ENCODE results near the gene FAM76A.
A peak's percentile ranks its signal among the peaks of the same experiment; 100 is the strongest.

Gene FAM76A

DNA sequence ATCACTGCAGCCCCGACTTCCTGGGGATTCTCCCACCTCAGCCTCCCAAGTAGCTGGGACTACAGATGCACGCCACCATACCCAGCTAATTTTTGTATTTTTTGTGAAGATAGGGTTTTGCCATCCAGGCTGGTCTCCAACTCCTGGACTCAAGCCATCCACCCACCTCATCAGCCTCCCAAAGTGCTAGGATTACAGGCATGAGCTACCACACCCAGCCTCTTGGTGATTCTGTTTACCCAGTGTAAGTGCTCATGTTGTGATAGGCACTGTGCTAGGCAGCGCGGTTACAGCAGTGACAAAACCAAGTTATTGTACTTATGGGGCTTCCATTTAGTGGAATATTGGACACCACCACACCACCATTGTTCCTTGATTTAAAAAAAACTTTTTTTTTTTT is 37.6 kb downstream of the FAM76A start:
- WGBS (ENCODE audit: insufficient coverage), result no CpG with 5 or more reads among the region's 4 CpGs

DNA sequence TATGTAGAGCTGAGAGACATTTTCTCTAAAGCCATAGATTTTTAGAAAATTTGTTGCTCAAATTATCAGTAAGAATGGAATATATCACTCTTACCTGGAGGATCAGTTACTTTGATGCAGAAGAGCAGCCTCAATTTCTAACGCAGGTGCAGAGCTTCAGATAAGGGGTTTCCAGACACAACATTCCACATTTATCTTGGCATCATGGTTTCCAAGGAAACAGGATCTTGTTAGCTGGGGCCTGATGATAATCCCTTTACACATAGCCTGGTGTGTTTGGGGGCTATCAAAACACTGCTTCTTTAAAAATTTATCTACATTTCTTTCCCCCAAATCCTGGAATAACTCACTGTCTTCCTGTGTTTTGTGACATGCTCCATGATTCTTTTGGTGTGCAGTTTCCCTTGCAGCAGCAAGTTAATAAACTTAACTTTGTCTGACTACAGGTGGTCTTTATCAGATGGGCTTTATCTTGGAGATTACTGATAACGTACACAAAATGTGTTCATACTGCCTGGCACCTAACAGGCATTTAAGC is 44.6 kb downstream of the FAM76A start:
- Histone ChIP-seq H3K9me3 (ENCODE audit: control extremely low read depth in 1 of 5, control insufficient read depth in 4 of 5, insufficient read depth in 2 of 5, low read depth in 1 of 5, low read length in 4 of 5) (no peaks in the 10 kb centered on the region), H3K36me3 (ENCODE audit: control insufficient read depth in 4 of 4, insufficient read depth in 4 of 4, low read length in 3 of 4) (peaks cover 0 to under 1% (median 0%) of the 10 kb centered on the region in 4 experiments), H3K27ac (ENCODE audit: insufficient read depth in 1 of 2, low read depth in 1 of 2, low read length in 2 of 2, poor library complexity in 1 of 2, severe bottlenecking in 2 of 2) (no peak overlapping the region), H3K4me1 (ENCODE audit: control extremely low read depth in 1 of 4, control insufficient read depth in 4 of 4, insufficient read depth in 4 of 4, low read length in 3 of 4) (peaks cover 12 to 26% (median 20%) of the 10 kb centered on the region in 4 experiments), H3K27me3 (replicated peaks in 2 of 5; ENCODE audit: control insufficient read depth in 4 of 5, insufficient read depth in 5 of 5, low read length in 4 of 5) (peaks cover 0 to 2% (median 0%) of the 10 kb centered on the region in 5 experiments), H3K4me3 (ENCODE audit: control insufficient read depth in 1 of 7, extremely low read depth in 1 of 7, insufficient read depth in 4 of 7, low read depth in 2 of 7, low read length in 6 of 7) (no peak overlapping the region)
- 100% methylated on average over 1 of the region's 2 CpGs for WGBS (ENCODE audit: insufficient coverage)
- ChIA-PET CTCF (interaction anchor here (0.8 to 1.2 kb wide), 4 partner anchors 10 to 861 kb away, joined by 3 to 4 read pairs (median 3); no protein-coding TSS in a partner anchor), POLR2A (no interaction called here)
- DNase-seq, result no peak

More for the DNA sequence above, 37.6 kb downstream of the FAM76A start:
- Histone ChIP-seq H3K36me3 (ENCODE audit: control insufficient read depth in 4 of 4, insufficient read depth in 4 of 4, low read length in 3 of 4) (peaks cover 2 to 14% (median 9%) of the 10 kb centered on the region in 4 experiments), H3K9me3 (ENCODE audit: control extremely low read depth in 1 of 5, control insufficient read depth in 4 of 5, insufficient read depth in 2 of 5, low read depth in 1 of 5, low read length in 4 of 5) (no peaks in the 10 kb centered on the region), H3K4me1 (ENCODE audit: control extremely low read depth in 1 of 4, control insufficient read depth in 4 of 4, insufficient read depth in 4 of 4, low read length in 3 of 4) (peaks cover 0 to 2% (median 0%) of the 10 kb centered on the region in 4 experiments), H3K27ac (ENCODE audit: insufficient read depth in 1 of 2, low read depth in 1 of 2, low read length in 2 of 2, poor library complexity in 1 of 2, severe bottlenecking in 2 of 2) (no peak overlapping the region), H3K27me3 (replicated peaks in 2 of 5; ENCODE audit: control insufficient read depth in 4 of 5, insufficient read depth in 5 of 5, low read length in 4 of 5) (no peaks in the 10 kb centered on the region), H3K4me3 (ENCODE audit: control insufficient read depth in 1 of 7, extremely low read depth in 1 of 7, insufficient read depth in 4 of 7, low read depth in 2 of 7, low read length in 6 of 7) (no peak overlapping the region)
- ChIA-PET CTCF (interaction anchor here (1.0 to 1.5 kb wide), 2 partner anchors 9 to 44 kb away, joined by 3 to 4 read pairs; no protein-coding TSS in a partner anchor), POLR2A (no interaction called here)
- no peak for DNase-seq

DNA sequence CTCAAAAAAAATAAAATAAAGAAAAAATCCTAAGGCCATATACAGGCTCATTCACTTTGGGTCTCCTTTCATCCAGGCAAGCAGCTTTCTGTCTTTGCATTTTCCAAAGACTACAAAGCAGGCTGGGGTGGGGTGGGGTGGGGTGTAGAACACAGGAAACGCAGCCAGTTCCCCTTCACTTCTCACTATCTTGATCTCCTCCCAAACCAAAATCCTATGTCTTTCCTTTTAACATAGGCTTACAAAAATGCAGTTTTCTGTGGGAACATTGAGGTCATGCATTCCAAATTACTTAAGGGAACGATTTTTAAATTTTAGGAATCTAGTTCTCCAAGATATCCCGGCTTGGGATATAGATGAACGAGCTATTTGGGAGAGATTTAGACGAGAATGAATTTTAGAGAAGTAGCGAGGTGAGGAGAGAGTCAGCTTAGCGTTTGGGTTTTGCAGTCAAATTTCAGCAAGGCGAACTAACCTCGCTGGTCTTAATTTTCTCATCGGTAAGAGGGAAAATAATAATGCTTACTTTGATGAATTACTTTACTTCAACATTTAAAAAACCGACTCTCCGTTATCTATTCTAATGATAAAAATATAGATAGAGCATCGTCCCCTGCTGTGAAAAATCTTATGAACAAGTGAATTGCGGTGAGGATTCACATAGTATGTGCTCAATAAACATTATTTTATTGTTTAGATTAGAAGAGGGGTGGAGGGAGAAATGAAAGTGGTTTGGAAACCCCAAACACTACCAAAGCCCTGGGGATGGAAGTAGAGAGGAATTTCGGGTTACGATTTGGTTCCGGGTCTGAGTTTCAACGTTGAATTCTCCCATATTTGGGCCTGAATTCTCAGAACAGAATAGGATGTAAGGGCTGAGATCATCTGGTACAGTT is 46.5 kb downstream of the FAM76A start:
- H3K4me1 ChIP-seq (ENCODE audit: control extremely low read depth in 1 of 4, control insufficient read depth in 4 of 4, insufficient read depth in 4 of 4, low read length in 3 of 4), result peaks cover 12 to 26% (median 20%) of the 10 kb centered on the region in 4 experiments

DNA sequence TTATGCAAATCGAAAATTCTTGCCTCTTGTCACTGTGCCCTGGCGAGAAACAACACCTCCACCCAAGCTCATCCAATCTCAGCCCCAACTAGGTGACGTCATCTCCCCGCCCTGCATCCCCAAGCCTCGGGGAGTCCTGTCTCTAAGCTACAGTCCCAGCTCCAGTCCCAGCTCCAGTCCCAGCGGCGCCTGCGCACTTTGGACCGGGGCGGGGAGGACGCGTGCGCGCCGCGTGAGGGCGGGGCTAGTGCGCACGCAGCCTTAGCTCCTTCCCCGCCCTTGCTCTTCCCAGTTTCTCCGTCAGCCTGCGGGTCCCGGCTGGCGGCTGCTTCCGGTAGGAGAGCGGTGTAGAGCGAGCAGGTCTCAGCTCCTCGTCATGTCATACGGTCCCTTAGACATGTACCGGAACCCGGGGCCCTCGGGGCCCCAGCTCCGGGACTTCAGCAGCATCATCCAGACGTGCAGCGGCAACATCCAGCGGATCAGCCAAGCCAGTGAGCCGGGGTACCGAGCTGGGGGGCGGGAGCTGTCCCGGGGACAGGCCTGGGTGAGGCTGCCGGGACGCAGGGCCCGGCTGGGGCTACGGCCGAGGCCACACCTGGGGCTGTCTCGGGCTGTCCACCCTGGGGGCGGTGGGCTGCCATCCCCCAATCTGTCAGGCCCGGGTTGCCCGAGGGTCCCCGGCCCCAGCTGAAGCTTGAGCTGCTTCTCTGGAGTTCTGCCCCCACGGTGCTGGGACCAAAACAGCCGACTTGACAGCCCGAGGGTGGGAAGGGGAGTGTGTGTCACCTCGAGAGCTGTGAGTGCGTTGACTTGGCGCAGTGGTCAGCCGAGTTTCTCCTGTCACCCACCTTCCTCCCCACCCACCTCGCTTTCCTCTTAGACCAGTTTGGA is 47.4 kb downstream of the FAM76A start, which contains the start of gene STX12:
TSS of gene STX12 (plus strand) at position 288 of the 894 bp plus-strand sequence. CDS start at position 377, 89 bp downstream.
- peaks cover 0 to 2% (median 0%) of the 10 kb centered on the region in 5 experiments for H3K27me3 ChIP-seq (replicated peaks in 2 of 5; ENCODE audit: control insufficient read depth in 4 of 5, insufficient read depth in 5 of 5, low read length in 4 of 5)
- peaks cover 12 to 26% (median 20%) of the 10 kb centered on the region in 4 experiments for H3K4me1 ChIP-seq (ENCODE audit: control extremely low read depth in 1 of 4, control insufficient read depth in 4 of 4, insufficient read depth in 4 of 4, low read length in 3 of 4)
- under 1% methylated on average over 43 of the region's 58 CpGs for whole genome bisulfite sequencing (ENCODE audit: insufficient coverage)
- H3K9me3 ChIP-seq (ENCODE audit: control extremely low read depth in 1 of 5, control insufficient read depth in 4 of 5, insufficient read depth in 2 of 5, low read depth in 1 of 5, low read length in 4 of 5), result no peaks in the 10 kb centered on the region
- ChIA-PET CTCF (interaction anchor here (0.5 to 1.7 kb wide), 4 partner anchors 12 to 456 kb away, joined by 3 to 5 read pairs (median 4); no protein-coding TSS in a partner anchor), POLR2A (interaction anchor here (1.1 kb wide), 1 partner anchor 47 kb away, joined by 3 read pairs; the partner anchor contains the start of gene FAM76A)
- H3K4me3 ChIP-seq (ENCODE audit: control insufficient read depth in 1 of 7, extremely low read depth in 1 of 7, insufficient read depth in 4 of 7, low read depth in 2 of 7, low read length in 6 of 7), result peak within 1 kb of the TSS; percentile 91 to 98 (median 94)
- peak; percentile 99 for DNase-seq
- H3K27ac ChIP-seq (ENCODE audit: insufficient read depth in 1 of 2, low read depth in 1 of 2, low read length in 2 of 2, poor library complexity in 1 of 2, severe bottlenecking in 2 of 2), result peak within 1 kb of the TSS; percentile 75 to 91
- peaks cover 0 to 6% (median 2%) of the 10 kb centered on the region in 4 experiments for H3K36me3 ChIP-seq (ENCODE audit: control insufficient read depth in 4 of 4, insufficient read depth in 4 of 4, low read length in 3 of 4)

More for the DNA sequence above, 46.5 kb downstream of the FAM76A start:
- 8% methylated on average over 9 of the region's 18 CpGs for WGBS (ENCODE audit: insufficient coverage)
- DNase-seq, result peak; percentile 14 to 52 (median 50)
- H3K36me3 ChIP-seq (ENCODE audit: control insufficient read depth in 4 of 4, insufficient read depth in 4 of 4, low read length in 3 of 4), result peaks cover 0 to 6% (median 2%) of the 10 kb centered on the region in 4 experiments
- H3K9me3 ChIP-seq (ENCODE audit: control extremely low read depth in 1 of 5, control insufficient read depth in 4 of 5, insufficient read depth in 2 of 5, low read depth in 1 of 5, low read length in 4 of 5), result no peaks in the 10 kb centered on the region
- ChIA-PET CTCF (interaction anchor here (0.7 to 1.5 kb wide), 2 partner anchors 76 to 103 kb away, joined by 3 to 4 read pairs; no protein-coding TSS in a partner anchor), POLR2A (interaction anchor here (0.6 to 1.1 kb wide), 3 partner anchors 12 to 518 kb away, joined by 3 to 4 read pairs (median 3); partner anchors contain the start of gene FAM76A)
- H3K27ac ChIP-seq (ENCODE audit: insufficient read depth in 1 of 2, low read depth in 1 of 2, low read length in 2 of 2, poor library complexity in 1 of 2, severe bottlenecking in 2 of 2), result peak overlapping the region; percentile 55 to 91
- peaks cover 0 to 2% (median 0%) of the 10 kb centered on the region in 5 experiments for H3K27me3 ChIP-seq (replicated peaks in 2 of 5; ENCODE audit: control insufficient read depth in 4 of 5, insufficient read depth in 5 of 5, low read length in 4 of 5)
- peak overlapping the region in 6 of 7 experiments; percentile 91 to 98 (median 94) for H3K4me3 ChIP-seq (ENCODE audit: control insufficient read depth in 1 of 7, extremely low read depth in 1 of 7, insufficient read depth in 4 of 7, low read depth in 2 of 7, low read length in 6 of 7)

DNA sequence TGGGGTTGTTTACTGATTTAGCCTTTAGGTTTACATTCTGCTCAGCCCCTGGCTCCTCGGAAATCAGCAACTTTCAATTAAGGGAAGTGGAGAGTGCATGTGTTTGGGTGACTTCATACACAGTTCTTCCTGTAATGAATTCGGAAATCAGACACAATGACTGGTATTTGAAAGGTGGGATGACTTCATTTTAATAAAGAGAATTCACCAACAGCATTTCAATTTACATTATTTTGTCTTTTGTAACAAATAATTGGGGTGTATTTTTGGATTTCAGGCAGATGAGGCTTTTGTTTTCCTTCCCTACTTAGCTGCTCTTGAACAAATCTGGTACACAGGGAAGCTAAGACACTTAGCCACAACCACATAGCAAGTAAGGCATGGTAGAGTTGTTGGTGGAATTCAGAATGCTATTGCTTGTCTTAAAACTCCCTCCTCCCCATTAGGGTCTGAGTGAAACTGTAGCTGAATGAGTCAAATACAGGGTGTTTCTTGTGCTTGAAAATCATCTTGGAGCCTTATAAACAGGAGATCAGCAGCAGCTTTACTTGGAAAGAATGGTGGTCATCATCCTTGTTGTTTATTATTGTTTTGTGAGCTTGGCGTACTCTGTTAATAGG is 48.2 kb downstream of the FAM76A start:
- Histone ChIP-seq H3K27ac (ENCODE audit: insufficient read depth in 1 of 2, low read depth in 1 of 2, low read length in 2 of 2, poor library complexity in 1 of 2, severe bottlenecking in 2 of 2) (peak overlapping the region; percentile 75 to 91), H3K4me1 (ENCODE audit: control extremely low read depth in 1 of 4, control insufficient read depth in 4 of 4, insufficient read depth in 4 of 4, low read length in 3 of 4) (peaks cover 12 to 26% (median 20%) of the 10 kb centered on the region in 4 experiments), H3K9me3 (ENCODE audit: control extremely low read depth in 1 of 5, control insufficient read depth in 4 of 5, insufficient read depth in 2 of 5, low read depth in 1 of 5, low read length in 4 of 5) (no peaks in the 10 kb centered on the region), H3K4me3 (ENCODE audit: control insufficient read depth in 1 of 7, extremely low read depth in 1 of 7, insufficient read depth in 4 of 7, low read depth in 2 of 7, low read length in 6 of 7) (peak overlapping the region; percentile 91 to 98 (median 94)), H3K36me3 (ENCODE audit: control insufficient read depth in 4 of 4, insufficient read depth in 4 of 4, low read length in 3 of 4) (peaks cover 0 to 6% (median 2%) of the 10 kb centered on the region in 4 experiments), H3K27me3 (replicated peaks in 2 of 5; ENCODE audit: control insufficient read depth in 4 of 5, insufficient read depth in 5 of 5, low read length in 4 of 5) (peaks cover 0 to 2% (median 0%) of the 10 kb centered on the region in 5 experiments)
- WGBS (ENCODE audit: insufficient coverage), result no CpG with 5 or more reads among the region's 3 CpGs
- ChIA-PET CTCF (interaction anchor here (0.5 to 1.7 kb wide), 4 partner anchors 11 to 456 kb away, joined by 3 to 5 read pairs (median 3); no protein-coding TSS in a partner anchor), POLR2A (interaction anchor here (0.5 kb wide), 1 partner anchor 1290 kb away, joined by 3 read pairs; no protein-coding TSS in a partner anchor)
- peak; percentile 34 to 73 (median 67) for DNase-seq

Data from common myeloid progenitor, CD34-positive (primary cell).